ENCODE results near the gene C3orf22. TPM values are rescaled to one million over a fixed set of nuclear protein-coding genes. Genes with fewer than 3 reads are reported as not detected.

C3orf22 gene
- polyA plus RNA-seq, 1 donor (not counting 4 experiments of a cell fraction or from before 2014, with no cell fraction given), result not detected

DNA sequence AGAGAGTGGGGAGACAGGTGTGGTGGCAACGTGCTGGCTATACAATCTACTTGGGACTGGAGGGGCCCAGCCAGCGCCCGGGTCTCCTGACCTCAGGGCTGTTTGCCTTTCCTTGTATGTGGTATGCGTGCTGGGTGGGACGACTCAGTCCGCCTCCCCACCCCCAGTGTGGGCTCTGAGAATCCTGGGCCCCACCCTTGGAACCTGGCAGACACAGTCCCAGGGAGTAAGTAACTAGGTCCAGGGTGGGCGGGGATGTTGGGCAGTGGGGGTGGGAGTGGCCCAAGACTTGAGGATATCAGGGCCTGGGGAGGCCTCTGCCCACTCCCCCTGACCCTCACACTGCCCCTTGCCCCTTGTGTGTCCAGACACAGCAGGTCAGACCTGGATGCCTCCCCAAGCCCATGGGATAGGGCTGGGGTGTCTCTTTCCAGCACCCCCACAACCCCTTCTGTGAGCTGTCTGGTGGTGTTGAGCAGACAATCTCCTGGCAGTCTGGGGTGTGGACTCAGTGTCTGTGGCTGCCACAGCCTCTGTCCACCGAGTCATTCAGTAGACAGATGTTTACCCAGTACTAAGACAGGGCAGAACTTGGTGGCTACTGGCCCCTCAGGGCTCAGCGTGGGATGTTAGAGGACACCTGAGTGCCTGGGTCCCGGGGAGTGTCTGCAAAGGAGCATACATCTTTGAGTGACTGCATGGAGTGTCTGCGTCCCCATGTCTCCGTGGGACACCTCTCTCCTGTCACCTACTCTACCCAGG lies 33.5 kb downstream of the C3orf22 start:
- H3K9me3 ChIP-seq (ENCODE audit: control insufficient read depth, low read depth, low read length), result no peaks in the 10 kb centered on the region
- DNase-seq (ENCODE audit: low read depth, low spot score), result no peak
- TF ChIP-seq, protein P1, sequence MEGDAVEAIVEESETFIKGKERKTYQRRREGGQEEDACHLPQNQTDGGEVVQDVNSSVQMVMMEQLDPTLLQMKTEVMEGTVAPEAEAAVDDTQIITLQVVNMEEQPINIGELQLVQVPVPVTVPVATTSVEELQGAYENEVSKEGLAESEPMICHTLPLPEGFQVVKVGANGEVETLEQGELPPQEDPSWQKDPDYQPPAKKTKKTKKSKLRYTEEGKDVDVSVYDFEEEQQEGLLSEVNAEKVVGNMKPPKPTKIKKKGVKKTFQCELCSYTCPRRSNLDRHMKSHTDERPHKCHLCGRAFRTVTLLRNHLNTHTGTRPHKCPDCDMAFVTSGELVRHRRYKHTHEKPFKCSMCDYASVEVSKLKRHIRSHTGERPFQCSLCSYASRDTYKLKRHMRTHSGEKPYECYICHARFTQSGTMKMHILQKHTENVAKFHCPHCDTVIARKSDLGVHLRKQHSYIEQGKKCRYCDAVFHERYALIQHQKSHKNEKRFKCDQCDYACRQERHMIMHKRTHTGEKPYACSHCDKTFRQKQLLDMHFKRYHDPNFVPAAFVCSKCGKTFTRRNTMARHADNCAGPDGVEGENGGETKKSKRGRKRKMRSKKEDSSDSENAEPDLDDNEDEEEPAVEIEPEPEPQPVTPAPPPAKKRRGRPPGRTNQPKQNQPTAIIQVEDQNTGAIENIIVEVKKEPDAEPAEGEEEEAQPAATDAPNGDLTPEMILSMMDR (optimal IDR thresholded peaks at IDR 0.05 in 1 of 3, IDR thresholded peaks at IDR 0.05 in 1 of 3, conservative IDR thresholded peaks at IDR 0.05 in 1 of 3; ENCODE audit: extremely low read depth in 1 of 3, insufficient read depth in 2 of 3, low read length in 3 of 3), result no peak
- no peak for TF ChIP-seq EZH2 (IDR thresholded peaks at IDR 0.05; ENCODE audit: low read length)
- no peak overlapping the region for H3K4me3 ChIP-seq (ENCODE audit: control insufficient read depth in 2 of 3, extremely low read depth in 1 of 3, insufficient read depth in 2 of 3, low read depth in 1 of 3, low read length in 3 of 3)
- no peak overlapping the region for H3K9ac ChIP-seq (ENCODE audit: control insufficient read depth, extremely low read depth, insufficient read depth, low read length)
- no peaks in the 10 kb centered on the region for H3K79me2 ChIP-seq (ENCODE audit: control insufficient read depth, insufficient read depth, low read length)
- H3K27ac ChIP-seq (ENCODE audit: control insufficient read depth, insufficient read depth, low read length), result no peak overlapping the region
- H3K36me3 ChIP-seq (ENCODE audit: control insufficient read depth in 2 of 2, extremely low read depth in 1 of 2, insufficient read depth in 2 of 2, low read length in 2 of 2), result no peaks in the 10 kb centered on the region
- no peaks in the 10 kb centered on the region for H3K4me1 ChIP-seq (ENCODE audit: control insufficient read depth, extremely low read depth, insufficient read depth, low read length)
- H4K20me1 ChIP-seq (ENCODE audit: control insufficient read depth, extremely low read depth, insufficient read depth, low read length), result no peaks in the 10 kb centered on the region
- peaks cover 32% of the 10 kb centered on the region for H3K27me3 ChIP-seq (ENCODE audit: control insufficient read depth, extremely low read depth, insufficient read depth, low read length)
- no peak overlapping the region for H2AFZ ChIP-seq (ENCODE audit: control insufficient read depth, low read length)
- no peak overlapping the region for H3K4me2 ChIP-seq (ENCODE audit: control insufficient read depth, extremely low read depth, insufficient read depth, low read depth, low read length)
- H3K9me1 ChIP-seq (ENCODE audit: control insufficient read depth, extremely low read depth, insufficient read depth, low read length), result no peaks in the 10 kb centered on the region
- FAIRE-seq, result no peak
- dilution Hi-C loops (cut with MboI; ENCODE audit: extremely low pct_ligation_motif_present, low sequenced_read_pairs), result no loop called here

DNA sequence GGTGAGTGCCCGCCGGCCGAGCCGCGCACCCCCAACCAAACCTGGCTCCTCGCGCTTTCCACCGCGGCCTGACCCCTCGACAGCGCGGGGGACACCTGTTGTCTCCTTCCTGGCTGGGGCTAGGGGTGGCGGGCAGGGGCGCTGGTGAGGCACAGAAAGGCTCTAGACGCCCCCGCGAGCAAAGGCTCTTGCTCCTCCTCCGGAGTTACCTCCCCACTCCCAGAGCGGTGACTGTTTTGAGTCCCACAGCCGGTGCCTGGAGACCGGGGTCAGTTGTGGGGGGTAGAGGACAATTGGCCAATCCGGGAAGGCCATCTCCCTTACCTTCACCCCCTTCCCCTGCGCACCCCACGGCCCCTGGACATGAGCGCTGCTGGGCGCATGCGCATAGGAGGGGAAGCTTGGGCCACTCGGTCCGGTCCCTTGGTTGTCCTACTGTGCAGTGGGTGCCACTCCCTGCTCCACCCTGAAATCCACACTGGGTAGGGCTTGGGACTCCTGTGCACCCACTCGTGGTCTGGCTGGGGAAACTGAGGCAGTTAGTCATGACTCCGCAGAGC lies 34.2 kb downstream of the C3orf22 start:
- H3K4me2 ChIP-seq (ENCODE audit: control insufficient read depth, extremely low read depth, insufficient read depth, low read depth, low read length), result peak overlapping the region; percentile 56
- H3K9ac ChIP-seq (ENCODE audit: control insufficient read depth, extremely low read depth, insufficient read depth, low read length), result no peak overlapping the region
- no peaks in the 10 kb centered on the region for H3K79me2 ChIP-seq (ENCODE audit: control insufficient read depth, insufficient read depth, low read length)
- no peaks in the 10 kb centered on the region for H3K9me3 ChIP-seq (ENCODE audit: control insufficient read depth, low read depth, low read length)
- peak overlapping the region in 2 of 3 experiments; percentile 25 to 29 for H3K4me3 ChIP-seq (ENCODE audit: control insufficient read depth in 2 of 3, extremely low read depth in 1 of 3, insufficient read depth in 2 of 3, low read depth in 1 of 3, low read length in 3 of 3)
- H3K27ac ChIP-seq (ENCODE audit: control insufficient read depth, insufficient read depth, low read length), result no peak overlapping the region
- H3K9me1 ChIP-seq (ENCODE audit: control insufficient read depth, extremely low read depth, insufficient read depth, low read length), result no peaks in the 10 kb centered on the region
- H3K36me3 ChIP-seq (ENCODE audit: control insufficient read depth in 2 of 2, extremely low read depth in 1 of 2, insufficient read depth in 2 of 2, low read length in 2 of 2), result no peaks in the 10 kb centered on the region
- H3K4me1 ChIP-seq (ENCODE audit: control insufficient read depth, extremely low read depth, insufficient read depth, low read length), result no peaks in the 10 kb centered on the region
- H2AFZ ChIP-seq (ENCODE audit: control insufficient read depth, low read length), result no peak overlapping the region
- FAIRE-seq (no peak), DNase-seq (ENCODE audit: low read depth, low spot score) (no peak)
- H4K20me1 ChIP-seq (ENCODE audit: control insufficient read depth, extremely low read depth, insufficient read depth, low read length), result no peaks in the 10 kb centered on the region
- H3K27me3 ChIP-seq (ENCODE audit: control insufficient read depth, extremely low read depth, insufficient read depth, low read length), result peaks cover 32% of the 10 kb centered on the region
- dilution Hi-C loops (cut with MboI; ENCODE audit: extremely low pct_ligation_motif_present, low sequenced_read_pairs), result no loop called here
- no peak for TF ChIP-seq EZH2 (IDR thresholded peaks at IDR 0.05; ENCODE audit: low read length)
- TF ChIP-seq, protein P1 (optimal IDR thresholded peaks at IDR 0.05 in 1 of 3, IDR thresholded peaks at IDR 0.05 in 1 of 3, conservative IDR thresholded peaks at IDR 0.05 in 1 of 3; ENCODE audit: extremely low read depth in 1 of 3, insufficient read depth in 2 of 3, low read length in 3 of 3), result no peak
